DMS 273 (cell line): ENCODE measurements around the gene FGF4.

Source experiments
- DNase-seq: peaks from one replicate; lab custom pipeline; 2025; ENCODE audit not compliant: unreplicated experiment; lab: John Stamatoyannopoulos, UW

Gene FGF4

GRCh38 chr11:69727266-69727665 is 47.9 kb downstream of the FGF4 start:
- no peak for DNase-seq

- DNase-seq: no peak
Observed at GRCh38 chr11:69726481-69726880, 48.7 kb downstream of the FGF4 start.

- no peak for DNase-seq
Observed at GRCh38 chr11:69726019-69726418, 49.1 kb downstream of the FGF4 start.

GRCh38 chr11:69721745-69722144 is 53.4 kb downstream of the FGF4 start:
- peak; percentile 28 for DNase-seq

GRCh38 chr11:69721106-69721505 is 54.0 kb downstream of the FGF4 start:
- no peak for DNase-seq
